GM19468 (cell line): ENCODE measurements around the gene ZNF107.
A peak's percentile ranks its signal among the peaks of the same experiment; 100 is the strongest.

Experiments
- ATAC-seq: cut with Tn5 transposase; IDR thresholded peaks from one replicate; pipeline ENCODE4 v1.9.1; 2021; ENCODE audit warnings: mild to moderate bottlenecking, moderate library complexity, moderate number of reproducible peaks; ENCODE audit not compliant: unreplicated experiment; ENCODE audit errors: extremely low read depth

Gene ZNF107

GRCh38 chr7:64665980-64666662 is at the start of gene ZNF107:
Gene ZNF107, plus strand, starts transcription at chr7:64666133. Its CDS starts 150 bp downstream, at chr7:64666283.
- peak; percentile 98 for ATAC-seq

GRCh38 chr7:64618785-64619456 is 47.0 kb upstream of the ZNF107 start:
- ATAC-seq: no peak

GRCh38 chr7:64619705-64620104 is 46.2 kb upstream of the ZNF107 start:
- no peak for ATAC-seq

- no peak for ATAC-seq
Observed at GRCh38 chr7:64621656-64622055, 44.3 kb upstream of the ZNF107 start.

GRCh38 chr7:64625114-64626082 is 40.5 kb upstream of the ZNF107 start:
- no peak for ATAC-seq

DNA sequence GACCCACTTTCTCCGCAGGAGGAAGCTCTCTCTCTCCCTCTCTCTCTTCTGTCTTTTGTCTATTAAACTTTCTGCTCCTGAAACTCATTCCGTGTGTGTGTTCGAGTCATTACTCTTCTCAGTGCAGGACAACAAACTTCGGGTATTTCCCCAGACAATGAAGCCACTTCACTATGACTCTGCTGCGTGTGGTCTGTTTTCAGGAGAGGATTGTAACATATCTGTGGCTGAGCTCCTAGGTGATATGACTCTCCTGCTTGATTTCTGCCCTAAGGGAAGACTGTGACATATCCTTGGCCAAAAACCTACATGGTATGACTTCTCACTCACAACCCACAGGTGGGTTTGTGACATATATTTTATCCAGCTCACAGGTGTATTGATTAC is 39.9 kb upstream of the ZNF107 start:
- ATAC-seq: no peak

- ATAC-seq: no peak
Observed at GRCh38 chr7:64626557-64626956, 39.4 kb upstream of the ZNF107 start.

- ATAC-seq: no peak
Observed at GRCh38 chr7:64628192-64628591, 37.7 kb upstream of the ZNF107 start.

DNA sequence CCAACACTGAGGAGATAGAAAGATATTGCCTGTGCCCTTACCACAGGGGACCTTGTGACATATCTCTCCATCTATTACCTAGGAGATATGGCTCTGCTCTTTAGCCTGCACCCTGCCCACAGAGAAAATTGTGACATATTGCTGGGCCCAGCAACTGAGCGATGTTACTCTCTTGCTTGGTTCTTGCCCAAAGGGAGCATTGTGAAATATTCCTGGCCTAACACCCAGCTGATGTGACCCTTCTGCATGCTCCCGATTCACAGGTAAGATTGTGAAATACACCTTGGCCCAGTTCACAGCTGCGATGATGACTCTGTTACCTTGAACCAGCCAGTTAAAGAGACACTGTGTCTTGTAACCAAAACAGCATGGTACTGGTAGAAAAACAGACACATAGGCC is 37.2 kb upstream of the ZNF107 start:
- ATAC-seq: no peak

- no peak for ATAC-seq
Observed at GRCh38 chr7:64630496-64630895, 35.4 kb upstream of the ZNF107 start.

GRCh38 chr7:64632029-64632428 is 33.9 kb upstream of the ZNF107 start:
- ATAC-seq: no peak

GRCh38 chr7:64633401-64633800 is 32.5 kb upstream of the ZNF107 start:
- ATAC-seq: no peak

GRCh38 chr7:64634406-64635062 is 31.4 kb upstream of the ZNF107 start:
- no peak for ATAC-seq

- no peak for ATAC-seq
Observed at GRCh38 chr7:64636386-64636785, 29.5 kb upstream of the ZNF107 start.

DNA sequence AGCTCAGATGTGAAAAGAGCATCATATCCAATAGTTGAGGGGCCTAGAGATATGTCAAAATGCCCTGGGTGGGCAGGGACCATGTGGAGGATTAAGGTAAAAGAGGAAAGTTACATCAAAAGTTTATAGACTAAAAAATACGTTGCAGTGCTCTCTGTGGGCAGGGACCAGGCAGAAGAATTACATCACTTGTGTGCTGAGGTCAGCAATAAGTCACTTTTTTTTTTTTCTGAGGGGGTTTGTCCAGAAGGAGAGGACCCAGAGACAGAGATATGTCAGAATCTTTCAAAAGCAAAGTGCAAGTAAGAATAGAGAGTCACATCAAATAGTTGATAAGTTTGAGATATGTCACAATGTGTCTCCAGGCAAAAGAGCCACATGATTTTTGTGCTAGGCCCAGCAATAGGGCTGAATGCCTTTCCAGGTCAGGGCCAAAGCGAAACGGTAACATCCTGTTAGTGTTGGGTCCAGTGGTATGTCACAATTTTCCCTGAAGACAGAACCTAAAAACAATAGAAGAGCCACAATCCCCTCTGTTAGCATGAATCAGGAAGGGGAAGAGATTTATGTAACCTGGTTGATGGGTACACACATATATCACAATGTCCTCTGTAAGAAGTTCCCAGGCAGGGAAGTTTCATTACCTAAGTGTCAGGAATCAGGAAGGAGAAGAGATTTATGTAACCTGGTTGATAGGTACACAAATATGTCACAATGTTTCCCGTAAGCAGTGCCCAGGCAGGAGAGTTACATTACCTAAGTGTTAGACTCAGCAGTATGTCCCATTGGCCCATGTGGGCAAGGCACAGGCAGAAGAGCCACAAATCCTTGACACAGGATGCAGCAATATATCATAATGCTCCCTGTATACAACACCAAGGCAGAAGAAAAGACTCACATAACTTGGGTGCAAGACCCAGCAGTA is 28.1 kb upstream of the ZNF107 start:
- ATAC-seq: no peak

GRCh38 chr7:64638822-64639221 is 27.1 kb upstream of the ZNF107 start:
- no peak for ATAC-seq

GRCh38 chr7:64639267-64640001 is 26.5 kb upstream of the ZNF107 start:
- ATAC-seq: no peak

DNA sequence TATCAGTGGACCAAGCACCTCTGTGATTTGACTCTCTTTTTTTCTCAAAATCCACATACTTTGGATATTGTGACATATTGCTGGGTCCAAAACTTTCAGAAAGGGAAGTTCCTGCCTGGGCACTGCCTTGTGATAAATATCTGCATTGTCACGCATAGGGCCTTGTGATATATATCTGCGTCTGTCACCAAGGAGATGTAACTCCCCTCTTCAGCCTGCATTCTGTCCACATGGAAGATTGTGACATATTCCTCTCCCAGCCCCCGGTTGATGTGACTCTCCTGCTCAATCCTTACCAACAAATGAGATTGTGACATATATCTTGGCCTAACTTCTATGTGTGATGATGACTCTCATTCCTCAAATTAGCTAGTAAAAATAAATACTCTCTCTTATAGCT is 25.4 kb upstream of the ZNF107 start:
- ATAC-seq: no peak

DNA sequence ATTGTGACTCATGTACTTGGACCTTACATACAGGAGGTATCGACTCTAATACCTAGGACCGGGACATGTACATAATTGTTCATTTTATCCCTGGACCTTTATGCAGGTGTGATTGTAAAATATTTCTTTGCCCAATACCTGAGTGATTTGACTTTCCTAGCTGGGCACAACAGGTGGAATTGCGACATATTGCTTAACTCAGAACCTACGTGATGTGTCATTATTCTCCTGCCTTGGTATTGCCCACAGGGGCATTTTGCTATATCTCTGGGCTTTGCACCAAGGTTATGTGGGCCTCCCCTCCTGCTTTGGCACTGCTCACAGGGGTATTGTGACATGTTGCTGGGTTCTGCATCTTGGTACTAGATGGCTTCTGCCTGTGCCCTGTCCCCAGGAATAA is 23.9 kb upstream of the ZNF107 start:
- ATAC-seq: no peak
